HepG2 (cell line): ENCODE results near the gene IFITM10. TPM values are rescaled to one million over a fixed set of nuclear protein-coding genes. Genes with fewer than 3 reads are reported as not detected.

Source experiments
- ATAC-seq: fragments of 200-7000 bp; cut with Tn5 transposase; 3 replicates; pipeline ENCODE4 v1.9.1; 2020; ENCODE audit warnings: mild to moderate bottlenecking, moderate library complexity
- BruUV-seq: library from RNA; stranded (reverse); fragments of 400-500 nt; replicated peaks from 2 replicates; lab custom pipeline; 2021; lab: Mats Ljungman, UMichigan
- CTCF ChIA-PET: fragments of 300-600 bp; formaldehyde crosslinking; extraction: SDS; loops from one replicate; lab custom pipeline; 2021; ENCODE audit warnings: low total read pairs, inconsistent platforms, low intra/inter-chr PET ratio; lab: Yijun Ruan, JAX
- POLR2A ChIA-PET: fragments of 350-600 bp; sonication (Branson Sonifier 250); formaldehyde crosslinking; loops from one replicate; lab custom pipeline; 2020; ENCODE audit warnings: antibody characterized with exemption, inconsistent platforms; lab: Yijun Ruan, JAX
- DNase-seq: peaks from one replicate; pipeline ENCODE4 v3.0.0-alpha.2; 2015; ENCODE audit warnings: low spot score
- FAIRE-seq: peaks from 3 replicates; lab custom pipeline; 2011; peaks lifted over from hg19 to GRCh38; lab: Jason Lieb, UNC
- H2AFZ ChIP-seq: one replicate; pipeline ENCODE4 v1.6.1; 2011; ENCODE audit warnings: low read length, inconsistent platforms
- H3K27ac ChIP-seq: fragments of 300-600 bp; 3 replicates; pipeline ENCODE4 v1.8.0; 2011; ENCODE audit warnings: mixed run types, mild to moderate bottlenecking, mixed read lengths, low read length, inconsistent platforms; ENCODE audit not compliant: insufficient read depth; ENCODE audit errors: extremely low read length
- H3K27me3 ChIP-seq, 2 experiments: fragments of 200-600 bp in 1 of 2; 2 replicates in 1 of 2; 3 replicates in 1 of 2; pipeline versions ENCODE4 v1.6.0 to v1.8.0; 2011; ENCODE audit warnings: low read length in 2 of 2, mild to moderate bottlenecking in 2 of 2, moderate library complexity in 2 of 2, inconsistent platforms in 1 of 2; ENCODE audit not compliant: insufficient read depth in 2 of 2, control insufficient read depth in 1 of 2
- H3K36me3 ChIP-seq, 2 experiments: fragments of 200-600 bp in 1 of 2; replicated peaks in 1 of 2; 2 replicates in 1 of 2; 3 replicates in 1 of 2; pipeline versions ENCODE4 v1.5.1 to v1.8.0; 2011; ENCODE audit warnings: low read length in 2 of 2, inconsistent platforms in 1 of 2; ENCODE audit not compliant: insufficient read depth in 2 of 2, control insufficient read depth in 1 of 2
- H3K4me1 ChIP-seq: 2 replicates; pipeline ENCODE4 v1.5.1; 2012; ENCODE audit warnings: low read length, inconsistent platforms; ENCODE audit not compliant: insufficient read depth
- H3K4me2 ChIP-seq: 2 replicates; pipeline ENCODE4 v1.6.0; 2011; ENCODE audit warnings: low read depth, low read length, inconsistent platforms
- H3K4me3 ChIP-seq, 3 experiments: fragments of 200-600 bp in 1 of 3; sonication (generic), shearing (Covaris generic) in 1 of 3; replicated peaks in 1 of 3; 2 replicates each; pipeline ENCODE4 v1.5.1; 2011 to 2016; ENCODE audit warnings: low read length in 3 of 3, inconsistent platforms in 2 of 3, low read depth in 2 of 3, mild to moderate bottlenecking in 2 of 3, control low read depth in 1 of 3, mixed read lengths in 1 of 3; ENCODE audit not compliant: insufficient read depth in 1 of 3
- H3K79me2 ChIP-seq: one replicate; pipeline ENCODE4 v1.6.1; 2011; ENCODE audit warnings: low read length, inconsistent platforms; ENCODE audit not compliant: insufficient read depth
- H3K9ac ChIP-seq: 2 replicates; pipeline ENCODE4 v1.6.0; 2011; ENCODE audit warnings: mild to moderate bottlenecking, low read depth, low read length, inconsistent platforms; ENCODE audit not compliant: insufficient read depth
- H3K9me3 ChIP-seq: 2 replicates; pipeline ENCODE4 v1.5.1; 2012; ENCODE audit warnings: mild to moderate bottlenecking, low read length
- H4K20me1 ChIP-seq: 2 replicates; pipeline ENCODE4 v1.6.0; 2011; ENCODE audit warnings: inconsistent platforms, mild to moderate bottlenecking, low read length, moderate library complexity; ENCODE audit not compliant: insufficient read depth
- GATAD2A ChIP-seq: IDR thresholded peaks from 2 replicates; pipeline ENCODE4 v1.6.1; 2016
- JUNB ChIP-seq: sonication (generic); formaldehyde crosslinking; IDR thresholded peaks from 2 replicates; pipeline ENCODE4 v1.8.0; 2022; ENCODE audit warnings: missing genetic modification reagents, mild to moderate bottlenecking, borderline replicate concordance
- PHF20 ChIP-seq: sonication (generic); formaldehyde crosslinking; IDR thresholded peaks from 2 replicates; pipeline ENCODE4 v1.5.0; 2020; ENCODE audit warnings: mild to moderate bottlenecking, missing genetic modification reagents
- PRDM4 ChIP-seq: sonication (generic); formaldehyde crosslinking; IDR thresholded peaks from 2 replicates; pipeline ENCODE4 v1.9.0; 2021; ENCODE audit warnings: missing genetic modification reagents, borderline replicate concordance
- U2AF2 ChIP-seq: fragments of 200-400 bp; formaldehyde crosslinking; IDR thresholded peaks from 2 replicates; pipeline ENCODE4 v1.6.1; 2017; ENCODE audit warnings: low read depth, mild to moderate bottlenecking, low read length
- ZNF549 ChIP-seq: sonication (generic); formaldehyde crosslinking; IDR thresholded peaks from 2 replicates; pipeline ENCODE4 v1.5.0; 2020; ENCODE audit warnings: missing genetic modification reagents
- WGBS: methylation state at CpG from one replicate; pipeline ENCODE4 v1.1.6; 2017; ENCODE audit warnings: low lambda C conversion rate; 5-methylcytosine and 5-hydroxymethylcytosine counted together
- in situ Hi-C: cut with HindIII; loops from 2 replicates; pipeline ENCODE4 v1.10.0; 2017; ENCODE audit warnings: low pct_unique_long_range_greater_than_20kb; ENCODE audit not compliant: extremely low pct_ligation_motif_present
- intact Hi-C: fragments of 100-400 bp; cut with micrococcal nuclease; formaldehyde crosslinking; loops from one replicate; pipeline ENCODE4 v1.10.0; 2022; ENCODE audit not compliant: unreplicated experiment
- polyA plus RNA-seq, 8 experiments: library from polyadenylated mRNA; depleted of rRNA in 3 of 8; stranded (reverse) in 7 of 8; unstranded in 1 of 8; fragments of >200 nt; fragmentation: Illumina TruSeq in 4 of 8; extraction: Trizol in 4 of 8; gene quantifications; 2 replicates each; pipeline versions ENCODE4 v1.2.1 to v1.2.3, GENCODE V29; 2011 to 2016; ENCODE audit warnings: low read depth in 4 of 8, missing spikeins in 1 of 8, mixed read lengths in 1 of 8; ENCODE audit not compliant: insufficient read depth in 1 of 8
- total RNA-seq, 5 experiments: library from RNA; depleted of rRNA; stranded (reverse); fragments of >200 nt; fragmentation: Illumina TruSeq; extraction: Trizol; gene quantifications; 2 replicates each; pipeline ENCODE4 v1.2.3, GENCODE V29; 2016; ENCODE audit warnings: low read depth in 1 of 5

IFITM10 gene
- total and polyA plus RNA-seq, 2 of the 13 experiments (the other 11 are each of a cell fraction or from before 2014, with no cell fraction given): 0.09 to 0.13 TPM

GRCh38 chr11:1773994-1774550 lies 23.7 kb upstream of the IFITM10 start:
- in situ Hi-C loops: no loop called here
- Histone ChIP-seq H3K4me2 (no peak overlapping the region), H3K4me1 (peaks cover 14% of the 10 kb centered on the region), H3K79me2 (no peaks in the 10 kb centered on the region), H3K9me3 (no peaks in the 10 kb centered on the region), H2AFZ (no peak overlapping the region), H3K27me3 (peaks cover 2 to 38% of the 10 kb centered on the region in 2 experiments; a peak in 3 of 5 replicates), H4K20me1 (no peaks in the 10 kb centered on the region), H3K27ac (no peak overlapping the region), H3K4me3 (no peak overlapping the region), H3K9ac (no peak overlapping the region), H3K36me3 (no peaks in the 10 kb centered on the region)
- 42% methylated on average over 7 of the region's 11 CpGs for WGBS
- DNase-seq (no peak), ATAC-seq (no peak), FAIRE-seq (no peak)
- intact Hi-C loops: no loop called here
- CTCF ChIA-PET: no interaction called here
- no TSS peak for BruUV-seq
- TF ChIP-seq JUNB (CRISPR knock-in tag) (no peak), U2AF2 (no peak), ZNF549 (CRISPR knock-in tag) (no peak), PHF20 (CRISPR knock-in tag) (no peak), PRDM4 (CRISPR knock-in tag) (no peak), GATAD2A (no peak)
- POLR2A ChIA-PET: interaction anchor here (1.3 to 2.0 kb wide), 2 partner anchors 10 to 11 kb away, joined by 3 to 4 read pairs; partner anchors contain the start of gene CTSD
